Activated CD8-positive, alpha-beta memory T cell treated with anti-CD3 and anti-CD28 coated beads, Interleukin-2, amount 50 U/mL, for 24 hours (primary cell): Measurements from ENCODE around the gene RNF38.
"Not testable (repeated sequence)": the region's sequence is repeated elsewhere in the genome, so short reads cannot be mapped to it uniquely, and the experiment has no call there.

Experiments
- DNase-seq: peaks from one replicate; pipeline ENCODE4 v3.0.0-alpha.2; 2020; ENCODE audit errors: extremely low read depth

The RNF38 gene

GRCh38 chr9:36294996-36295395, 105.1 kb downstream of the RNF38 start:
- not testable (repeated sequence) for DNase-seq

- no peak for DNase-seq
These were observed 106.2 kb downstream of the RNF38 start for GRCh38 chr9:36293918-36294317.

- no peak for DNase-seq
These were observed 106.9 kb downstream of the RNF38 start for GRCh38 chr9:36293171-36293570.

GRCh38 chr9:36292641-36293040, 107.4 kb downstream of the RNF38 start:
- DNase-seq, result no peak

GRCh38 chr9:36290996-36291395, 109.1 kb downstream of the RNF38 start:
- DNase-seq, result no peak

- no peak for DNase-seq
These were observed 110.1 kb downstream of the RNF38 start for GRCh38 chr9:36289836-36290435.

- no peak for DNase-seq
These were observed 112.0 kb downstream of the RNF38 start for GRCh38 chr9:36288070-36288469.
